ENCODE data around the gene IRF2BP1. TPM values are rescaled to one million over a fixed set of nuclear protein-coding genes. Genes with fewer than 3 reads are reported as not detected.
A peak's percentile ranks its signal among the peaks of the same experiment; 100 is the strongest.

IRF2BP1 gene
- total and polyA plus RNA-seq, 2 of the 13 experiments (the other 11 are each of a cell fraction or from before 2014, with no cell fraction given), result 4.3 to 14.3 TPM

DNA sequence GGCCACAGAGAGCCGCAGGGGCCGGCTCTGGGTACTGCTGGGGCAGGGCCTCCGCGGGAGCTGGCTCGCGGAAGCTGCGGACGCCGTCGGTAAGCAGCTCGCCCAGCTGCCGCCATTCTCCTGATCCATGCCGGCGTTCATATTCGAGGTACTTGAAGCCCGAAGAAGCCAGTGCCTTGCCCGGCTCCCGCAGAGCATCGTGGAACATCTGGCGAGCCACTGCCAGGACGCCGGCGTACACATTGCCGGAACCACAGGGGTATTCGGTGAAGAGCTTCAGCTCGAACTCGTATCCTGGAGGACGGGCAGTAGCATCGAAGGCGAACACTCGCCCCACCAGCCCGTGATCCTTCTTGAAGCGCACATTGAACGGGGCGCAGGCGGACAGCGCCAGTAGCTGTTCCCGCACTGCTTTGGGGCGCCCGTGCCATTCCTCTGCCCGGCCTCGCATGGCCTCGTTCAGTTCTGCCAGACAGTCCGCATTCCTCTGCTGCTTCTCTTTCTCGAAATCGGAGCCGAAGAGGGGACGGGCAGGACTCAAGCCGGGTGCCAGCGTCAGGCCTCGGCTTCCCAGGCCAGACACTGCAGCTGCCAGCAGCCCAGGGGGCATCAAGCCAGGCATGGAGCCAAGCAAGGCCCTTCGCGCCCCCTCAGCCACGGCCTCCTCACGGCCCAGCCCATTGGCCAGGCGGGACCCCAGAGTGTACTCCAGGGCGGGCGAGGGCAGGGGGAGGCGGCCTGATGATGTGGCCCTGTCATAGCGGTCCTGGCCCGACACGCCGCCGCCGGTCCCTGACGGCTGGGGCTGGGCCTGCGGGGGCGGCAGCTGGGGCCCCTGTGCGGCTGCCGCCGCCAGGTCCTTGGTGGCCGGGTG lies 1.0 kb downstream of the IRF2BP1 start (continued):
- TF ChIP-seq, protein P1, sequence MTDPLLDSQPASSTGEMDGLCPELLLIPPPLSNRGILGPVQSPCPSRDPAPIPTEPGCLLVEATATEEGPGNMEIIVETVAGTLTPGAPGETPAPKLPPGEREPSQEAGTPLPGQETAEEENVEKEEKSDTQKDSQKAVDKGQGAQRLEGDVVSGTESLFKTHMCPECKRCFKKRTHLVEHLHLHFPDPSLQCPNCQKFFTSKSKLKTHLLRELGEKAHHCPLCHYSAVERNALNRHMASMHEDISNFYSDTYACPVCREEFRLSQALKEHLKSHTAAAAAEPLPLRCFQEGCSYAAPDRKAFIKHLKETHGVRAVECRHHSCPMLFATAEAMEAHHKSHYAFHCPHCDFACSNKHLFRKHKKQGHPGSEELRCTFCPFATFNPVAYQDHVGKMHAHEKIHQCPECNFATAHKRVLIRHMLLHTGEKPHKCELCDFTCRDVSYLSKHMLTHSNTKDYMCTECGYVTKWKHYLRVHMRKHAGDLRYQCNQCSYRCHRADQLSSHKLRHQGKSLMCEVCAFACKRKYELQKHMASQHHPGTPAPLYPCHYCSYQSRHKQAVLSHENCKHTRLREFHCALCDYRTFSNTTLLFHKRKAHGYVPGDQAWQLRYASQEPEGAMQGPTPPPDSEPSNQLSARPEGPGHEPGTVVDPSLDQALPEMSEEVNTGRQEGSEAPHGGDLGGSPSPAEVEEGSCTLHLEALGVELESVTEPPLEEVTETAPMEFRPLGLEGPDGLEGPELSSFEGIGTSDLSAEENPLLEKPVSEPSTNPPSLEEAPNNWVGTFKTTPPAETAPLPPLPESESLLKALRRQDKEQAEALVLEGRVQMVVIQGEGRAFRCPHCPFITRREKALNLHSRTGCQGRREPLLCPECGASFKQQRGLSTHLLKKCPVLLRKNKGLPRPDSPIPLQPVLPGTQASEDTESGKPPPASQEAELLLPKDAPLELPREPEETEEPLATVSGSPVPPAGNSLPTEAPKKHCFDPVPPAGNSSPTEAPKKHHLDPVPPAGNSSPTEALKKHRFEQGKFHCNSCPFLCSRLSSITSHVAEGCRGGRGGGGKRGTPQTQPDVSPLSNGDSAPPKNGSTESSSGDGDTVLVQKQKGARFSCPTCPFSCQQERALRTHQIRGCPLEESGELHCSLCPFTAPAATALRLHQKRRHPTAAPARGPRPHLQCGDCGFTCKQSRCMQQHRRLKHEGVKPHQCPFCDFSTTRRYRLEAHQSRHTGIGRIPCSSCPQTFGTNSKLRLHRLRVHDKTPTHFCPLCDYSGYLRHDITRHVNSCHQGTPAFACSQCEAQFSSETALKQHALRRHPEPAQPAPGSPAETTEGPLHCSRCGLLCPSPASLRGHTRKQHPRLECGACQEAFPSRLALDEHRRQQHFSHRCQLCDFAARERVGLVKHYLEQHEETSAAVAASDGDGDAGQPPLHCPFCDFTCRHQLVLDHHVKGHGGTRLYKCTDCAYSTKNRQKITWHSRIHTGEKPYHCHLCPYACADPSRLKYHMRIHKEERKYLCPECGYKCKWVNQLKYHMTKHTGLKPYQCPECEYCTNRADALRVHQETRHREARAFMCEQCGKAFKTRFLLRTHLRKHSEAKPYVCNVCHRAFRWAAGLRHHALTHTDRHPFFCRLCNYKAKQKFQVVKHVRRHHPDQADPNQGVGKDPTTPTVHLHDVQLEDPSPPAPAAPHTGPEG (CRISPR knock-in tag; IDR thresholded peaks at IDR 0.05), result no peak
- TF ChIP-seq, protein P2, sequence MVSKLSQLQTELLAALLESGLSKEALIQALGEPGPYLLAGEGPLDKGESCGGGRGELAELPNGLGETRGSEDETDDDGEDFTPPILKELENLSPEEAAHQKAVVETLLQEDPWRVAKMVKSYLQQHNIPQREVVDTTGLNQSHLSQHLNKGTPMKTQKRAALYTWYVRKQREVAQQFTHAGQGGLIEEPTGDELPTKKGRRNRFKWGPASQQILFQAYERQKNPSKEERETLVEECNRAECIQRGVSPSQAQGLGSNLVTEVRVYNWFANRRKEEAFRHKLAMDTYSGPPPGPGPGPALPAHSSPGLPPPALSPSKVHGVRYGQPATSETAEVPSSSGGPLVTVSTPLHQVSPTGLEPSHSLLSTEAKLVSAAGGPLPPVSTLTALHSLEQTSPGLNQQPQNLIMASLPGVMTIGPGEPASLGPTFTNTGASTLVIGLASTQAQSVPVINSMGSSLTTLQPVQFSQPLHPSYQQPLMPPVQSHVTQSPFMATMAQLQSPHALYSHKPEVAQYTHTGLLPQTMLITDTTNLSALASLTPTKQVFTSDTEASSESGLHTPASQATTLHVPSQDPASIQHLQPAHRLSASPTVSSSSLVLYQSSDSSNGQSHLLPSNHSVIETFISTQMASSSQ (IDR thresholded peaks at IDR 0.05; ENCODE audit: low read depth), result no peak
- TF ChIP-seq, protein P2 (CRISPR knock-in tag; IDR thresholded peaks at IDR 0.05; ENCODE audit: borderline replicate concordance), result peak; percentile 10; the same call in 1 of the 2 replicates
- TF ChIP-seq, protein P3, sequence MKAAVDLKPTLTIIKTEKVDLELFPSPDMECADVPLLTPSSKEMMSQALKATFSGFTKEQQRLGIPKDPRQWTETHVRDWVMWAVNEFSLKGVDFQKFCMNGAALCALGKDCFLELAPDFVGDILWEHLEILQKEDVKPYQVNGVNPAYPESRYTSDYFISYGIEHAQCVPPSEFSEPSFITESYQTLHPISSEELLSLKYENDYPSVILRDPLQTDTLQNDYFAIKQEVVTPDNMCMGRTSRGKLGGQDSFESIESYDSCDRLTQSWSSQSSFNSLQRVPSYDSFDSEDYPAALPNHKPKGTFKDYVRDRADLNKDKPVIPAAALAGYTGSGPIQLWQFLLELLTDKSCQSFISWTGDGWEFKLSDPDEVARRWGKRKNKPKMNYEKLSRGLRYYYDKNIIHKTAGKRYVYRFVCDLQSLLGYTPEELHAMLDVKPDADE (CRISPR knock-in tag; IDR thresholded peaks at IDR 0.05), result 0 out of 2 replicates have a peak, but pooled peaks have one; percentile 5
- TF ChIP-seq FLYWCH1 (CRISPR knock-in tag; IDR thresholded peaks at IDR 0.05) (no peak), CREM (IDR thresholded peaks at IDR 0.05) (no peak), CREM (CRISPR knock-in tag; IDR thresholded peaks at IDR 0.05) (no peak), MIER3 (CRISPR knock-in tag; IDR thresholded peaks at IDR 0.05; ENCODE audit: borderline replicate concordance) (no peak), PRPF4 (IDR thresholded peaks at IDR 0.05; ENCODE audit: low read depth, low read length, poor library complexity, severe bottlenecking) (peak; percentile 63), RFX5 (IDR thresholded peaks at IDR 0.05; ENCODE audit: low read depth, low read length) (no peak), ZBTB1 (CRISPR knock-in tag; IDR thresholded peaks at IDR 0.05; ENCODE audit: borderline replicate concordance) (no peak), KLF11 (CRISPR knock-in tag; IDR thresholded peaks at IDR 0.05) (no peak), ZNF773 (CRISPR knock-in tag; IDR thresholded peaks at IDR 0.05; ENCODE audit: borderline replicate concordance) (no peak), ZNF24 (IDR thresholded peaks at IDR 0.05) (no peak), PTBP1 (IDR thresholded peaks at IDR 0.05; ENCODE audit: low read depth, low read length, poor library complexity, severe bottlenecking) (no peak), MLLT10 (CRISPR knock-in tag; IDR thresholded peaks at IDR 0.05) (no peak)
- TF ChIP-seq, protein P4, sequence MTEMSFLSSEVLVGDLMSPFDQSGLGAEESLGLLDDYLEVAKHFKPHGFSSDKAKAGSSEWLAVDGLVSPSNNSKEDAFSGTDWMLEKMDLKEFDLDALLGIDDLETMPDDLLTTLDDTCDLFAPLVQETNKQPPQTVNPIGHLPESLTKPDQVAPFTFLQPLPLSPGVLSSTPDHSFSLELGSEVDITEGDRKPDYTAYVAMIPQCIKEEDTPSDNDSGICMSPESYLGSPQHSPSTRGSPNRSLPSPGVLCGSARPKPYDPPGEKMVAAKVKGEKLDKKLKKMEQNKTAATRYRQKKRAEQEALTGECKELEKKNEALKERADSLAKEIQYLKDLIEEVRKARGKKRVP (CRISPR knock-in tag; IDR thresholded peaks at IDR 0.05), result no peak

All from HepG2 (cell line).